Measurements from ENCODE around the gene STK31.

- TF ChIP-seq GATA3 (IDR thresholded peaks at IDR 0.05; ENCODE audit: low read depth, low read length) (no peak), GATA2 (IDR thresholded peaks at IDR 0.05; ENCODE audit: low read depth, low read length) (no peak)
These were observed 4.1 kb downstream of the STK31 start for GRCh38 chr7:23714150-23714464.
